Activated naive CD8-positive, alpha-beta T cell treated with anti-CD3 and anti-CD28 coated beads, Interleukin-2, amount 10 ng/mL, durations not matched to agents 7 days and 5 days (primary cell): ENCODE data around the gene ADAMTS12. TPM values are rescaled to one million over a fixed set of nuclear protein-coding genes. Genes with fewer than 3 reads are reported as not detected.

Experiments
- ATAC-seq: fragments of 150-1000 bp; cut with Tn5 transposase; one replicate; pipeline ENCODE4 v1.10.0; 2021; ENCODE audit warnings: low read depth, moderate library complexity
- POLR2A ChIA-PET: fragments of 350-600 bp; sonication (Branson Sonifier 250); formaldehyde crosslinking; loops from one replicate; lab custom pipeline; 2021; ENCODE audit warnings: antibody characterized with exemption; lab: Charles Lee
- DNase-seq: peaks from one replicate; pipeline ENCODE4 v3.0.0; 2021
- H3K27ac Mint-ChIP-seq: one replicate; pipeline ENCODE4 v1.8.0; 2022; ENCODE audit warnings: mild to moderate bottlenecking, mixed read lengths
- H3K27me3 Mint-ChIP-seq: one replicate; pipeline ENCODE4 v1.8.0; 2022; ENCODE audit warnings: mild to moderate bottlenecking, moderate library complexity, mixed read lengths
- H3K36me3 Mint-ChIP-seq: one replicate; pipeline ENCODE4 v1.8.0; 2021; ENCODE audit warnings: mild to moderate bottlenecking, mixed read lengths
- H3K4me1 Mint-ChIP-seq: one replicate; pipeline ENCODE4 v1.8.0; 2021; ENCODE audit warnings: mixed read lengths
- H3K4me3 Mint-ChIP-seq: one replicate; pipeline ENCODE4 v1.8.0; 2022; ENCODE audit warnings: mild to moderate bottlenecking, moderate library complexity, mixed read lengths
- H3K9me3 Mint-ChIP-seq: one replicate; pipeline ENCODE4 v1.8.0; 2021; ENCODE audit warnings: mixed read lengths
- total RNA-seq, 2 experiments: library from RNA; stranded (reverse); gene quantifications; one replicate each; pipeline ENCODE4 v1.2.3, GENCODE V29; 2021

ADAMTS12 gene
- total RNA-seq, 2 experiments from 2014 or later: not detected

GRCh38 chr5:33490071-33490665, 401.6 kb downstream of the ADAMTS12 start:
- Mint-ChIP-seq H3K9me3 (peaks cover 3% of the 10 kb centered on the region), H3K4me1 (peaks cover 1% of the 10 kb centered on the region), H3K27me3 (no peaks in the 10 kb centered on the region), H3K4me3 (no peak overlapping the region), H3K27ac (no peak overlapping the region), H3K36me3 (no peaks in the 10 kb centered on the region)
- ATAC-seq (no peak), DNase-seq (no peak)
- POLR2A ChIA-PET: no interaction called here

GRCh38 chr5:33489481-33490067, 402.2 kb downstream of the ADAMTS12 start:
- H3K27ac Mint-ChIP-seq: no peak overlapping the region
- no peaks in the 10 kb centered on the region for H3K36me3 Mint-ChIP-seq
- H3K4me1 Mint-ChIP-seq: peaks cover 1% of the 10 kb centered on the region
- H3K4me3 Mint-ChIP-seq: no peak overlapping the region
- no peak for ATAC-seq
- peaks cover 3% of the 10 kb centered on the region for H3K9me3 Mint-ChIP-seq
- DNase-seq: no peak
- POLR2A ChIA-PET: no interaction called here
- H3K27me3 Mint-ChIP-seq: no peaks in the 10 kb centered on the region

- no peaks in the 10 kb centered on the region for H3K4me1 Mint-ChIP-seq
- H3K9me3 Mint-ChIP-seq: peaks cover 2% of the 10 kb centered on the region
- H3K27ac Mint-ChIP-seq: no peak overlapping the region
- no peaks in the 10 kb centered on the region for H3K27me3 Mint-ChIP-seq
- no peaks in the 10 kb centered on the region for H3K36me3 Mint-ChIP-seq
- DNase-seq (no peak), ATAC-seq (no peak)
- POLR2A ChIA-PET: no interaction called here
- no peak overlapping the region for H3K4me3 Mint-ChIP-seq
Observed at GRCh38 chr5:33488558-33489355, 403.0 kb downstream of the ADAMTS12 start.

GRCh38 chr5:33487236-33487635, 404.6 kb downstream of the ADAMTS12 start:
- ATAC-seq (no peak), DNase-seq (no peak)
- Mint-ChIP-seq H3K27ac (no peak overlapping the region), H3K9me3 (no peaks in the 10 kb centered on the region), H3K4me1 (no peaks in the 10 kb centered on the region), H3K4me3 (no peak overlapping the region), H3K36me3 (peaks cover 2% of the 10 kb centered on the region), H3K27me3 (no peaks in the 10 kb centered on the region)
- POLR2A ChIA-PET: no interaction called here

- Mint-ChIP-seq H3K9me3 (no peaks in the 10 kb centered on the region), H3K27ac (no peak overlapping the region), H3K36me3 (peaks cover 4% of the 10 kb centered on the region), H3K4me1 (no peaks in the 10 kb centered on the region), H3K4me3 (no peak overlapping the region), H3K27me3 (no peaks in the 10 kb centered on the region)
- POLR2A ChIA-PET: no interaction called here
- ATAC-seq (no peak), DNase-seq (no peak)
Observed at GRCh38 chr5:33482335-33482734, 409.5 kb downstream of the ADAMTS12 start.

GRCh38 chr5:33480876-33481275, 410.9 kb downstream of the ADAMTS12 start:
- ATAC-seq (no peak), DNase-seq (no peak)
- H3K27me3 Mint-ChIP-seq: no peaks in the 10 kb centered on the region
- H3K9me3 Mint-ChIP-seq: no peaks in the 10 kb centered on the region
- H3K4me1 Mint-ChIP-seq: no peaks in the 10 kb centered on the region
- no peak overlapping the region for H3K4me3 Mint-ChIP-seq
- peaks cover 15% of the 10 kb centered on the region for H3K36me3 Mint-ChIP-seq
- no peak overlapping the region for H3K27ac Mint-ChIP-seq
- POLR2A ChIA-PET: no interaction called here

- POLR2A ChIA-PET: no interaction called here
- no peak overlapping the region for H3K4me3 Mint-ChIP-seq
- H3K27me3 Mint-ChIP-seq: no peaks in the 10 kb centered on the region
- DNase-seq (no peak), ATAC-seq (no peak)
- no peak overlapping the region for H3K27ac Mint-ChIP-seq
- H3K36me3 Mint-ChIP-seq: peaks cover 29% of the 10 kb centered on the region
- H3K9me3 Mint-ChIP-seq: peaks cover 4% of the 10 kb centered on the region
- no peaks in the 10 kb centered on the region for H3K4me1 Mint-ChIP-seq
Observed at GRCh38 chr5:33479311-33479710, 412.5 kb downstream of the ADAMTS12 start.

GRCh38 chr5:33477816-33478215, 414.0 kb downstream of the ADAMTS12 start:
- Mint-ChIP-seq H3K4me1 (no peaks in the 10 kb centered on the region), H3K4me3 (no peak overlapping the region), H3K27me3 (no peaks in the 10 kb centered on the region), H3K9me3 (peaks cover 7% of the 10 kb centered on the region), H3K36me3 (peaks cover 40% of the 10 kb centered on the region), H3K27ac (no peak overlapping the region)
- POLR2A ChIA-PET: no interaction called here
- ATAC-seq (no peak), DNase-seq (no peak)

- ATAC-seq: no peak
- H3K4me1 Mint-ChIP-seq: no peaks in the 10 kb centered on the region
- H3K4me3 Mint-ChIP-seq: no peak overlapping the region
- no peak for DNase-seq
- H3K36me3 Mint-ChIP-seq: peaks cover 47% of the 10 kb centered on the region
- peaks cover 7% of the 10 kb centered on the region for H3K9me3 Mint-ChIP-seq
- no peaks in the 10 kb centered on the region for H3K27me3 Mint-ChIP-seq
- no peak overlapping the region for H3K27ac Mint-ChIP-seq
- POLR2A ChIA-PET: no interaction called here
Observed at GRCh38 chr5:33476992-33477391, 414.8 kb downstream of the ADAMTS12 start.

GRCh38 chr5:33475706-33476105, 416.1 kb downstream of the ADAMTS12 start:
- DNase-seq (no peak), ATAC-seq (no peak)
- POLR2A ChIA-PET: no interaction called here
- Mint-ChIP-seq H3K36me3 (peaks cover 60% of the 10 kb centered on the region), H3K27ac (no peak overlapping the region), H3K27me3 (no peaks in the 10 kb centered on the region), H3K9me3 (peaks cover 7% of the 10 kb centered on the region), H3K4me1 (no peaks in the 10 kb centered on the region), H3K4me3 (no peak overlapping the region)

- POLR2A ChIA-PET: no interaction called here
- Mint-ChIP-seq H3K36me3 (peaks cover 66% of the 10 kb centered on the region), H3K4me1 (no peaks in the 10 kb centered on the region), H3K9me3 (peaks cover 7% of the 10 kb centered on the region), H3K4me3 (no peak overlapping the region), H3K27ac (no peak overlapping the region), H3K27me3 (no peaks in the 10 kb centered on the region)
- ATAC-seq: no peak
- DNase-seq: no peak
Observed at GRCh38 chr5:33474931-33475499, 416.8 kb downstream of the ADAMTS12 start.

GRCh38 chr5:33474004-33474403, 417.8 kb downstream of the ADAMTS12 start:
- POLR2A ChIA-PET: no interaction called here
- ATAC-seq (no peak), DNase-seq (no peak)
- Mint-ChIP-seq H3K4me3 (no peak overlapping the region), H3K36me3 (peaks cover 66% of the 10 kb centered on the region), H3K27me3 (no peaks in the 10 kb centered on the region), H3K9me3 (peaks cover 7% of the 10 kb centered on the region), H3K27ac (no peak overlapping the region), H3K4me1 (no peaks in the 10 kb centered on the region)
